WTC11 (cell line): ENCODE data around the gene AADACL4.

Source experiments
- ATF6 ChIP-seq: sonication (generic); formaldehyde crosslinking; IDR thresholded peaks from 2 replicates; pipeline ENCODE4 v1.8.1; 2023; ENCODE audit warnings: mild to moderate bottlenecking, missing genetic modification reagents
- ETV6 ChIP-seq: sonication (generic); formaldehyde crosslinking; IDR thresholded peaks from 2 replicates; pipeline ENCODE4 v1.8.1; 2022; ENCODE audit warnings: mild to moderate bottlenecking, missing genetic modification reagents
- FOXK1 ChIP-seq: sonication (generic); formaldehyde crosslinking; IDR thresholded peaks from 2 replicates; pipeline ENCODE4 v1.8.0; 2022; ENCODE audit warnings: mild to moderate bottlenecking, moderate library complexity, missing genetic modification reagents
- NFYB ChIP-seq: sonication (generic); formaldehyde crosslinking; conservative IDR thresholded peaks from 2 replicates; pipeline ENCODE4 v1.8.0; 2022; ENCODE audit warnings: low read depth, missing genetic modification reagents
- NR2C2 ChIP-seq: sonication (generic); formaldehyde crosslinking; IDR thresholded peaks from 2 replicates; pipeline ENCODE4 v1.8.0; 2022; ENCODE audit warnings: mild to moderate bottlenecking, missing genetic modification reagents
- SP1 ChIP-seq: sonication (generic); formaldehyde crosslinking; conservative IDR thresholded peaks from 2 replicates; pipeline ENCODE4 v1.8.1; 2022; ENCODE audit warnings: missing genetic modification reagents
- TP53 ChIP-seq: sonication (generic); formaldehyde crosslinking; IDR thresholded peaks from 2 replicates; pipeline ENCODE4 v1.8.1; 2023; ENCODE audit warnings: mild to moderate bottlenecking, missing genetic modification reagents
- USF2 ChIP-seq: sonication (generic); formaldehyde crosslinking; IDR thresholded peaks from 2 replicates; pipeline ENCODE4 v1.8.1; 2023; ENCODE audit warnings: mild to moderate bottlenecking, missing genetic modification reagents, moderate library complexity
- ZNF416 ChIP-seq: fragments of 250-450 bp; sonication (Bioruptor Pico); IDR thresholded peaks from 2 replicates; pipeline ENCODE4 v1.9.0; 2021; ENCODE audit warnings: mild to moderate bottlenecking, inconsistent platforms
- ZNF512 ChIP-seq: sonication (generic); formaldehyde crosslinking; IDR thresholded peaks from 2 replicates; pipeline ENCODE4 v1.8.1; 2022; ENCODE audit warnings: missing genetic modification reagents, borderline replicate concordance
- TF ChIP-seq, protein P1 (sequence below): fragments of 200-600 bp; IDR thresholded peaks from 2 replicates; pipeline ENCODE4 v1.8.0; 2022; ENCODE audit warnings: antibody characterized with exemption
- TF ChIP-seq, protein P2 (sequence below): sonication (generic); formaldehyde crosslinking; IDR thresholded peaks from 2 replicates; pipeline ENCODE4 v1.8.0; 2022; ENCODE audit warnings: mild to moderate bottlenecking, missing genetic modification reagents
- TF ChIP-seq, protein P3 (sequence below): sonication (generic); formaldehyde crosslinking; IDR thresholded peaks from 2 replicates; pipeline ENCODE4 v1.8.1; 2022; ENCODE audit warnings: low read depth, missing genetic modification reagents, borderline replicate concordance

- TF ChIP-seq USF2 (CRISPR knock-in tag) = no peak
- TF ChIP-seq, protein P1, sequence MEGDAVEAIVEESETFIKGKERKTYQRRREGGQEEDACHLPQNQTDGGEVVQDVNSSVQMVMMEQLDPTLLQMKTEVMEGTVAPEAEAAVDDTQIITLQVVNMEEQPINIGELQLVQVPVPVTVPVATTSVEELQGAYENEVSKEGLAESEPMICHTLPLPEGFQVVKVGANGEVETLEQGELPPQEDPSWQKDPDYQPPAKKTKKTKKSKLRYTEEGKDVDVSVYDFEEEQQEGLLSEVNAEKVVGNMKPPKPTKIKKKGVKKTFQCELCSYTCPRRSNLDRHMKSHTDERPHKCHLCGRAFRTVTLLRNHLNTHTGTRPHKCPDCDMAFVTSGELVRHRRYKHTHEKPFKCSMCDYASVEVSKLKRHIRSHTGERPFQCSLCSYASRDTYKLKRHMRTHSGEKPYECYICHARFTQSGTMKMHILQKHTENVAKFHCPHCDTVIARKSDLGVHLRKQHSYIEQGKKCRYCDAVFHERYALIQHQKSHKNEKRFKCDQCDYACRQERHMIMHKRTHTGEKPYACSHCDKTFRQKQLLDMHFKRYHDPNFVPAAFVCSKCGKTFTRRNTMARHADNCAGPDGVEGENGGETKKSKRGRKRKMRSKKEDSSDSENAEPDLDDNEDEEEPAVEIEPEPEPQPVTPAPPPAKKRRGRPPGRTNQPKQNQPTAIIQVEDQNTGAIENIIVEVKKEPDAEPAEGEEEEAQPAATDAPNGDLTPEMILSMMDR = no peak
- TF ChIP-seq ZNF512 (CRISPR knock-in tag) = no peak
- TF ChIP-seq TP53 = no peak
- no peak for TF ChIP-seq FOXK1 (CRISPR knock-in tag)
- no peak for TF ChIP-seq SP1 (CRISPR knock-in tag)
- no peak for TF ChIP-seq NFYB
- TF ChIP-seq, protein P2, sequence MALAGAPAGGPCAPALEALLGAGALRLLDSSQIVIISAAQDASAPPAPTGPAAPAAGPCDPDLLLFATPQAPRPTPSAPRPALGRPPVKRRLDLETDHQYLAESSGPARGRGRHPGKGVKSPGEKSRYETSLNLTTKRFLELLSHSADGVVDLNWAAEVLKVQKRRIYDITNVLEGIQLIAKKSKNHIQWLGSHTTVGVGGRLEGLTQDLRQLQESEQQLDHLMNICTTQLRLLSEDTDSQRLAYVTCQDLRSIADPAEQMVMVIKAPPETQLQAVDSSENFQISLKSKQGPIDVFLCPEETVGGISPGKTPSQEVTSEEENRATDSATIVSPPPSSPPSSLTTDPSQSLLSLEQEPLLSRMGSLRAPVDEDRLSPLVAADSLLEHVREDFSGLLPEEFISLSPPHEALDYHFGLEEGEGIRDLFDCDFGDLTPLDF = no peak
- no peak for TF ChIP-seq ETV6 (CRISPR knock-in tag)
- TF ChIP-seq ZNF416 = no peak
- TF ChIP-seq, protein P3, sequence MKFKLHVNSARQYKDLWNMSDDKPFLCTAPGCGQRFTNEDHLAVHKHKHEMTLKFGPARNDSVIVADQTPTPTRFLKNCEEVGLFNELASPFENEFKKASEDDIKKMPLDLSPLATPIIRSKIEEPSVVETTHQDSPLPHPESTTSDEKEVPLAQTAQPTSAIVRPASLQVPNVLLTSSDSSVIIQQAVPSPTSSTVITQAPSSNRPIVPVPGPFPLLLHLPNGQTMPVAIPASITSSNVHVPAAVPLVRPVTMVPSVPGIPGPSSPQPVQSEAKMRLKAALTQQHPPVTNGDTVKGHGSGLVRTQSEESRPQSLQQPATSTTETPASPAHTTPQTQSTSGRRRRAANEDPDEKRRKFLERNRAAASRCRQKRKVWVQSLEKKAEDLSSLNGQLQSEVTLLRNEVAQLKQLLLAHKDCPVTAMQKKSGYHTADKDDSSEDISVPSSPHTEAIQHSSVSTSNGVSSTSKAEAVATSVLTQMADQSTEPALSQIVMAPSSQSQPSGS (CRISPR knock-in tag) = no peak
- TF ChIP-seq NR2C2 (CRISPR knock-in tag) = no peak
- TF ChIP-seq ATF6 = no peak
These were observed 41.2 kb upstream of the AADACL4 start for GRCh38 chr1:12602659-12603024.
